GM19351 (cell line): ENCODE data around the gene ZNF750.

Experiments
- ATAC-seq: cut with Tn5 transposase; IDR thresholded peaks from one replicate; pipeline ENCODE4 v1.9.1; 2021; ENCODE audit warnings: mild to moderate bottlenecking, moderate library complexity; ENCODE audit not compliant: unreplicated experiment

The ZNF750 gene

DNA sequence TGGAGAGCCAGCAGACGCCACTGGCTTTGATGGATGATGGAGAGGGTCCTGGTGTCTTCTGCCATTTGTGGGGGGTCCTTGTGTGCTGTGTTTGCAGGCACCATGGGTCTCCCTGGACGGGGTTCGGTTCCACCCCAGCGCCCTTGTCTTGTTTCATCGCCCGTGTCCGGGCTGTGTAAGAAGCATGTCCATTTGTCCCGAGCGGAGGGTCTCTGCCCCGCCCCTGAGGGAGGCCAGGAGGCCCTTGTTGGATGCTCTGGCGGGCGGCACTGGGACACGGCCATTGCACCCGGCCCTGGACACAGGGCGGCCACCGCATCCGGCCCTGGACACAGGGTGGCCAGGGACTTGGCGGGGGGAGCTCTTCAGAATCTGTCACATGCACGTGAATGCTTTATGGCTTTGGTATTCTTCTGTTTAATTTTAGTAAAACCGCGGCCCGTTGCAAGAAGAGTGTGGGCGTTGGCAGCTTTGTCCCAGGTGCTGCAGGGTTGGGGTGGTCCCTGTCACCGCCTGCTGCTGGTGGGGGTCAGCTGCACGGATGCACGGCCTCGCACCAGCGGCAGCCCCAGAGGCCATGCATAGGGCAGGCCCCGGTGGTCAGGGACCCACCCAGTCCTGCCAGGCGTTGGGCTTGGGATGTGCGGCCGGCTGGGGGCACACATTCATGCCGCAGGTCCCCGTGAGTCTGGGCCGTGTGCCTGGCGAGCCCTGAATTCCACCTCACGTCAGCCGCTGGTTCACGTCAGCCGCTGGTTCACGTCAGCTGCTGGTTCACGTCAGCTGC is 21.0 kb upstream of the ZNF750 start:
- ATAC-seq = no peak

DNA sequence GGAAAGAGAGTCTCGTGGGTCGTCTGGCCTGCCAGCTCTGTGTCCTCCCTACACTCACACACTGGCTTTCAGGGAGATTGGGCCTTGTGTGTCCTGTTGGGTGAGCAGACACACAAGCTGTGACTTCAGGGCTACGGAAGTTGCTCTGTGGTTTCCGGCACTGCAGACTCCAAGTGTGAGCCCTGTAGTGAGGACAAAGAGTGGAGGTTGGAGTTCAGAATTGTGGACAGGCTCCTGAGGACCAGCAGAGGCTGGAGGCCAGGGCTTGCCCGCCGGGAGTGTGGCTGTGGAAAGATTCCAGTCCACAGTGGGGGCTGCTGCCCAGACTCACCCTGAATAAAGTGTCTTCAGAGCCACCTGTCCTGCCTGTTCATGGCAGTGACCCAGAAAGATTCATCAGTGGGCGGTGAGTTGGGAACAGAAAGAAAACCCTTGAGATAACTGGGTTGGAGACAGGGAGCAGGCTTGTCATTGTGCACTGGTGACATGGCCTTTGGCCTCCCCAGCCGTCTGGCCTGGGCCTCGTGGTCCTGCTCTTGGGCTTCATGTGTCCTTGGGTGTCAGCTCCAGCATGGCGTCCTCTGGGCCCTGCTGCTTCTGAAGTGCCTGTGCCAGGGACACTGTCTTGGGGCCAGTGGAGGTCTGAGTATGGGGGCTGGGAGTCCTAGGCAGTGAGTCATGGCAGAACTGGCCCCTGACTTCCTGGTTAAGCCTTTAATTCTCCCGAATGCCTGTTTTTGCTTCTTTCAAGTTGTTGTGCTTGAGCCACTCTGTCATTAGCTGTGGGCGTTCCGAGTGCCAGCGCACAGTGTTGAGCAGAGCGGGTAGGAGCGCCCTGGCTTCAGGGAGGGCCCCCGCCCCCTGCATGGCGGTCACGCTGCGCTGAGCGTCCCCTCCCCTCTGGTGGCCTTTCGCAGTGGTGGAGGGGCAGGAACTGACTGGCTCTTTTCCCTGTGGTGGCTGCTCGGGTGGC is 19.9 kb upstream of the ZNF750 start:
- ATAC-seq = no peak

DNA sequence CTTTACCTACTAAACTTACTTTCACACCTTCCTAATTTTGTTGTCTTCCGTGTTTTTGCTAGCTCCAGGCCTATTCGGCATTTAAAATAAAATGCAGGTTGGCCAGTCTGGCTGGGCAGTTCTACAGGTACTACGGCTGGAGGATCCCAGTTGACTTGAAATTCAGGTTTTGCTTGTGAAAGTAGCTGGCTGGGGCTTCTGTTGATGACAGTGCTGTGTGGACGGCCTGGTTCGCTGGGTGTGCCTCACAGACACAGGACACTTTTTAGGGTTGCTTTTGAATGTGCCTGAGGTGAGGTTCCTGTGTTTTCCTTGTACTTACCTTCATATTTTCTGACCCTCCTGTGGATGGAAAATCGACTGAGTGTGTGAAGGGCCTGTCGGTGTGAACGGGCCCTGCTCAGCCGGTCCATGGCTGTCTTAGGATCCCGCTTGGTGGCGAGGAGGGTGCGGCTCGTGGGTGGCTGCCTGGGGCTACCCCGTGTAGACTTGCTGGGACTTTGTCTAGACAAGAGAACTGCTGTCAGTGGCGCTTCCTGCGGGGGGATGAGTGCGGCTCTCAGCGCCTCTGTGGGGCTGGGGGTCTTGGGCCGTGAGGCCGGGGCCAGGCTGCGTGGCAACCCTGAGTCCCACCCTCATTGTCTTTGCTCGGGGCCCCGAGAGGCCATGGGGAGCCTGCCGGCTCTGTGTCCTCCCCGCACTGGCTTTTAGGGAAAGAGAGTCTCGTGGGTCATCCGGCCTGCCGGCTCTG is 18.7 kb upstream of the ZNF750 start:
- no peak for ATAC-seq

DNA sequence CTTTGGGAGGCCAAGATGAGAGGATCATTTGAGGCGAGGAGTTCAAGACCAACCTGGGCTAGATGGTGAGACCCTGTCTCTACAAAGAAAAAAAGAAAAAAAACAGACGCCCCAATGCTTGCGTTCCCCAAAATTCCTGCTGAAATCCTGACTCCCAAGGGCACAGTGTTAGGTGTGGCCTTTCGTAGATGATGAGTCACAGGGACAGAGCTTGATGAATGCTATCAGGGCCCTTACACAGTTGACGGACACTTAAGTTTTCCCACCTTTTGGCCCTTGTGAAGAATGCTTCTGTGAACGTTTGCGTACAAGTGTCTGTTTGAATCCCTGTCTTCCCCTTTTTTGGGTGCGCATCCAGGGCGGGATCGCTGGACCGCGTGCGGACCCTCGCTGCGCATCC is 16.5 kb upstream of the ZNF750 start:
- no peak for ATAC-seq

DNA sequence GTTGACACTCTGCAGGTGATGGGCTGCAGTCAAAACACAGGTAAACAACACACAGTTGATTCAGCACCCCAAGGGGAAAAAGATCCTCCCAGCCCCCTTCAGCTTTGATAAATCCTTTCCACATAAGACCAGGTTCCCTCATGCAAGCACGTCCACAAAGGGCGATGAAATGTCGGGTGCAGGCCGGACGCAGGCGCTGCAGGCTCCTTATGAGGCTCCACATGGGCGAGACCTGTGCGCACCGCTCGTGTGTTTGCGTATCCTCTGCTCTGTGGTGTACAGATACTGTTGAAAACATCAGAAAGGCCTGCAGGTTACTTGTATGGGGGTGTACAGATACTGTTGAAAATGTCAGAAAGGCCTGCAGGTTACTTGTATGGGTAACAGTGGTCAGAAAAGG is 14.4 kb upstream of the ZNF750 start:
- no peak for ATAC-seq

DNA sequence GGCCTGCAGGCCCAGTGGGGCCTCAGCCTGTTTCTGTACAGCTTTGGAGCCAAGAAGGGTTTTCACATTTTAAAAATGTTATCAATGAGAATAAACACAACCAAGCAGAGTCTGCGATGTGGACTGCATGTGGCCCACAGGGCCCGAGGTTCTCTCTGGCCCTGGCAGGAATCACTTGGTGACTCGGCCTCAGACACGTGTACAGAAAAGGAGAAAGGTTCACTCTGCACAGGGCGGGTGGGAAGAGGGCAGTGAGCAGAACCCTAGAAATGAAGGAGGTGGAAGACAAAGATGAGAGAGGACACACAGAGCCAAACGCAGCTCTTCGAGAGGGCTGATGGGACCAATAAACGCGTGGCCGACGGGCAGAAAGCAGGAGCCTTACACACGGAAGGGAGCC is 11.6 kb upstream of the ZNF750 start:
- ATAC-seq = no peak

DNA sequence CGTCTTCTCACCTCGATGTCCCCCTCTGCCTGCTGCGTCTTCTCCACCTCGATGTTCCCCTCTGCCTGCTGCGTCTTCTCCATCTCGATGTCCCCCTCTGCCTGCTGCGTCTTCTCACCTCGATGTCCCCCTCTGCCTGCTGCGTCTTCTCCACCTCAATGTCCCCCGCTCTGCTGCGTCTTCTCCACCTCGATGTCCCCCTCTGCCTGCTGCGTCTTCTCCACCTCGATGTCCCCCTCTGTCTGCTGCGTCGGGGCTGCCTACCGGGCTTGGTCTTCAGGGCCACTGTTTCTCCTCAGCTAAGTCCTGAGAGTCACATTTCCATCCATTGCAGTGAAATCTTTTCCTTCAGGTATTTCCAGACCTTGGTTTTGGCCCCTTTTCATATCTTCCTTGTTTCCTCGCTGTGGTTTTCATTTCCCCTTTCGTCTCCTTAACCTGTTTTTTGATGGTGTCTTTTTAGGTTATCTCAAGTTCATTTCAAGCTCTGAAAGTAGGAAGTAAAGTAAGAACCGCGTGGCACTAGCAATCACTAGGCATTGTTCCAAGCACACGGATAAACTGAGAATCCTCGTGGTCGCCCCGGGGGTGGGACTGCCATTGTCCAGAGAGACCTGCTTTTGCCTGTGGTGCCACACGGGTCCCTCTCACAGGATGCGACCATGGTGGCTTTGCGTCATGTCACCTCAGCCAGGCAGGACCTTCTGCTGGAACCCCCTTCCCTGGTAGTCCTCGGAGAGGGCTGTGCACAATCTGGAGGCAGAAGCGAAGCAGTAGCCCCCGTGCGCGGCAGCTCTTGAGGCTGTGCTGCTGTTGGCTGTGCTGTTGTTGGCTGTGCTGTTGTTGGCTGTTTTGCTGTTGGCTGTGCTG is 9.5 kb upstream of the ZNF750 start:
- no peak for ATAC-seq

DNA sequence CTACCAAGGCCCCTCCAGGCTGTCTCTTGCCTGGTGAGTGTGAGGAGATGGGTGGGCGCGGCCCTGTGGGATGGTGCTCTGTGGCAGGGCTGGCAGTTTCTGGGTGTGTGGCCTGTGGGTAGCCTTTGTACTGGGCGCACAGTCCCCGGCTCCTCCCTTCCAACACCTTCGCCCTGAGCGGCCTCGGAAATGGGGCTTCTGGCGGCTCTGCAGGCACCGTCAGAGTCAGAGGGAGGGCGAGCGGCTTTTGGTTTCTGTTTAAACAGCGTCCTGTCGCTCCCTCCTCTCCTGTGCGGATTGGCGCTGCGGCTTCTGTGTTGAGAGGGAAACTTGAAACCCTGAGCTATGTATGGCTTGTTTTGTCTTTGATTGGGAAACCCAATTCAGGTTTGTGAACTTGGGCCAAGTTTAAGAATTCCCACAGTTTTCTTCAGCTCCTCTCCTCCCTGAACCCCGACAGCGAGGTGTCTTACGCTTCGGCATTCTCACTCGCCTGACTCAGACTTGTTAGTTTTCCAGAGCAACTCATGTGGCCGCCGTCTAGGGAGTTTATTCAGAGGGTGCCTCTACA is 8.3 kb upstream of the ZNF750 start:
- no peak for ATAC-seq

DNA sequence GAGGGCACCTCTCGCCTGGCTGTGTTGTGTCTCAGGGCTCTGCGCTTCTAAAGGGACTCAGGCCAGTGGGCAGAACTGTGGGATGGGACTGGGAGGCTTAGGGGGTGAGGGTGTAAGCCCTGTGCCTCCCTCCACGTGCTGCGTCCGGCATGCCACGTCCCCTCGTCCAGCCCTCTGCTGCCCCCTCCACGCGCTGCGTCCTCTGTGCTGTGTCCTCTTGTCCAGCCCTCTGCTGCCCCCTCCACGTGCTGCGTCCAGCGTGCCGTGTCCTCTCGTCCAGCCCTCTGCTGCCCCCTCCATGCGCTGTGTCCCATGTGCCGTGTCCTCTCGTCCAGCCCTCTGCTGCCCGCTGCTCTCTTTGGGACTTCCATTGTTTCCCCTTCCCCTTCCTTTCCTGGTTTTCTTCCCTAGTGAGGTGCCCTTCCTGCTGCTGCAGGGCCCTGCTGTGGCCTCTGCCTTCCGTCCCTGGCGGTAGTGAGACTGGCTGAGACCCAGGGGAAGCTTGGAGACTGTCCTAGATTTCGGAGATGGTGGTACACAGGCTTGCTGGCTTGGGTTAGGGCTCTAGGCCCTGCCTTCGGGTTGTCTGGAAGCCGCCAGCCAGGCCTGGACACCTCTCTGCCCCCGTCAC is 6.4 kb upstream of the ZNF750 start:
- no peak for ATAC-seq

DNA sequence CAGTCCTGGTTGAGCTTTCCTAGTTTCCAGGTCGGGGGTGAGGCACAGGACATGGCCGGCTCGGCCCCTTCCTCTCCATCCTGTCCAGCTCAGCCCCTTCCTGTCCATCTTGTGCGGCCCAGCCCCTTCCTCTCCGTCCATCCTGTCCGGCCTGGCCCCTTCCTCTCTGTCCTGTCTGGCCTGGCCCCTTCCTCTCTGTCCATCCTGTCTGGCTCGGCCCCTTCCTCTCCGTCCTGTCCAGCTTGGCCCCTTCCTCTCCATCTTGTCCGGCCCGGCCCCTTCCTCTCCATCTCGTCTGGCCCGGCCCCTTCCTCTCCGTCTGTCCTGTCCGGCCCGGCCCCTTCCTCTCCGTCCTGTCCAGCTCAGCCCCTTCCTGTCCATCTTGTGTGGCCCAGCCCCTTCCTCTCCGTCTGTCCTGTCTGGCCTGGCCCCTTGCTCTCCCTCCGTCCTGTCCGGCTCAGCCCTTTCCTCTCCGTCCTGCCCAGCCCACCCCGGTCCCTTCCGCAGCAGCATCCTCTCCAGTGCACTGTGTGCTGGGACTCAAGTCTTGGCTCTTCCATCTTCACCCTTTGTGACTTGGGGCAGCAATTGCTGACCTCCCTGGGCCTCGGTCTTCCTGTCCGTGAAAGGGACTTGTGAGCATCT is 5.5 kb upstream of the ZNF750 start:
- ATAC-seq = no peak

DNA sequence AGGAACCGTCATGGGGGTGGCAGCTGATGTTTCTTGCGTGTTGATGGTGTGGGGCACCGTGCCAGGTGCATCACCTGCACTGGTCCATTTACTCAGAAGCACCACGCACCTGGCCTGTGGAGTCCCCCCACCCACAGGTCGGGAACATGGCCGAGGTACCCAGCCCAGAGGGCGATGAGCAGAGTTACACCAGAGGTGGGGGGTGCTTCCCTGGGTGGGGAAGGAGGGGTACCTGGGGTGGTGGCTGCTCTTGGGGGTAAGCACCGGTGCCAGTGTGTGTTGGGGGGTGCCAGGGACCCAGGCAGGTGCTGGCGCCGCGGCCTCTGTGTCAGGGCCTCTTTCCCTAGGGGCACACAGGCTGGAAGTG is 5.0 kb upstream of the ZNF750 start:
- no peak for ATAC-seq

DNA sequence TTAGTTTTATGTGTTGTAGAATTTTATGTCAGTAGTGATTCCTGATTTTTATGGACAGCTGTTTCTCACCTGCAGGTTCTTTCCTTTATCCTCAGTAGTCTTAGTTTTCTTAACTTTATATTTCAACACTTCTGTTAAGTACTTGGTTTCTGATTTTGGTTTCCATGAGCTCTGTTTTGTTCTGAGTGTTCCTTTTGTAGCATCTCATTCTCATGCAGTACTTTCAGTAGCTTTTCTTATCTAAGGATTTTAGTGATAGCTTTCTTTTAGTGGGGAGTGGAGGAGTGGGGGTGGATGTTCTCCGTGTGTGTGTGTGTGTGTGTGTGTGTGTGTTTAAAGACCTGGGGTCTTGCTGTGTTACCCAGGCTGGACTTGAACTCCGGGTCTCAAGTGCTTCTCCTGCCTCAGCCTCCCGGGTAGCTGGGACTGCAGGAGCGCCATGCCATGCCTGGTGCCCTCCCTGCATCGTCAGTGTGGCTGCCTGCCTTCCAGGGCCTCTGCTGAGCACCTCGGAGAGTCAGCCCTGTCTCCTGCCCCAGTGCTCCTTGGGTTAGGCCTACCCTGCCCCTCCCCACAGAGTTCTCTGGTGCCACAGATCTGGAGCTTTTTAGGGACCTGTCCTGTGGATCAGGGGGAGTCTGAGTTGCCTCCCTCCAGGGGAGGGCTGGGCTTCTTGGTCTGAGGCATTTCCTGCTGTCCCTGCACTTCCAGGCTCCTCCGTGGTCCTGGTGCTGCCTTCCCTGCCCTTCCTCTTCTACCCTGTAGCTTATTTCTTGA is 4.3 kb upstream of the ZNF750 start:
- ATAC-seq = no peak

DNA sequence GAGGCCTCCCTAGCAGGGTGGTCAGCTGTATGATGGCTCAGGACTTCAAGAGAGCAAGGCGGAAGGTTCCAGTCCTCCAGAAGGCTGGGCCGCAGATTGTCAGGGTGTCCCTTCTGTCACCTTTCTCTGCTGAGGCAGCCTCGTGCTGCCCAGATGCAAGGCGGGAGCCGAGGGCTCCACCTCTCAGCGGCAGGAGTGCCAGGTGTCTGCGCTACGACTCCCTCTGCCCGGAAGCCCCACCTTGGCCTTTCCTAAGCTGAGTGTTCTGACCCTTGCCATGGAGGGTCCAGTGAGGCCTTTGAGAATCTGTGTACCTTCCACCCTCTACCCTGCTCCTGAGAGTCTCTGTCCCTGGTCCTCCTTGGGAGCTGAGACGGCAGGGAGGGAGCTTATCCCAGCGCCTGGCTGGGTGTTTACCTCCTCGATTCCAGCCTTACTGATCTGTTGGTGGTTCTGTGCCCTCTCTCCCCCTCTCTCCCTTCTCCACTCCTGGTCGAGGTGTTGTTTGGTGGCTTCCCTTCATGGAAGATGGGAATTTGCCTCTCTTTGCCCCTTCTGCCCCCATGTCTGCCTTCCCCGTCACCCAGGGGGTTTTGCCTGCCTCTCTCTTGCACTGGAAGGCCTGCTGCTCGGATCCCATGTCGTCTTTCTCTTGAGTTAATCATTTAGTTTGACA is 2.2 kb upstream of the ZNF750 start:
- ATAC-seq = no peak

DNA sequence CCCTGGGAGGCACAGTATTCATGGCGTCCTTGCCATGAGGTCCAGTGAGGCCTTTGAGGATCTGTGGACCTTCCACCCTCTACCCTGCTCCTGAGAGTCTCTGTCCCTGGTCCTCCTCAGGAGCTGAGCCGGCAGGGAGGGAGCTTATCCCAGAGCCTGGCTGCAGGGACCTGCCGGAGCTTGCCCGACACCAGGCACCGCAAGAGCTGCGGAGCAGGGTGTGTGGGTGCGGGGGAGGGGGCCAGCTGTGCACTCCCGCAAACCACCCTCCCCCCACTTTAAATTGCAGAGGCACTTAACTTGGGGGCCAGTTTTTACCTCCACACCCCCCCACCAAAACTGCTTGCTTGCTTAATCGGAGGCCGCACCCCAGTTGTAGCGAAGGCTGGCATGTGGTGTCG is 609 bp upstream of the ZNF750 start:
- ATAC-seq = no peak

DNA sequence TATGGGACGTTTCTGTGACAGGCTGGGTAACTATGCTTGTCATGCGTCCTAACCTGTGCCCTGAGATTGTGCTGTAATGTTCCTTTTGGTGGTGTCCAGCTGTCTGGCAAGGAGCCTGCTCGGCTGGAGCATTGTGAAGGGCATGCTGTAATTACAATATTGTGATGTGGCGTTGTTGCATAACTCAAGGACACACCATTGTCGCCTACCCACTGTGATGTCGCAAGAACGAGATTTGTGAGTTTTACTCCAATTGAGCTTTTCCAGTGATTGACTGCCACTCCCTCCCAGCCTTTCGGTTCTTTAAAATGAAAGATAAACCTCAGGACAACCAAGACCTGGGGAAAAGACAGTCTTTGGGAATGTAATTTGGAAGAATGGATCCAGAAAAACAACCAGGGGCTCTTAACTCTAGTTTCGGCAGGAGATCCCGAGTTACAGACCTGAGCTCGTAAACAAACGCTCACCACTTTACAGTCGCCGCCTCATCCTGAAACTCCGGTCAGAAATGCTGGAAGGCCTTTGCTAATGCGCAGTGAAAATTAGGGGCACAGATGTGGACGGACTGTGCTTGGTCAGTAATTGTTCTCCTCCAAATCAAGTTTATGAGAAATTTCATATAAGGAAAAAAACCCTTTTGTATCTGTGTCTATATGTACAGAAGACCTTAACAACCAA is 1.3 kb downstream of the ZNF750 start:
- no peak for ATAC-seq

DNA sequence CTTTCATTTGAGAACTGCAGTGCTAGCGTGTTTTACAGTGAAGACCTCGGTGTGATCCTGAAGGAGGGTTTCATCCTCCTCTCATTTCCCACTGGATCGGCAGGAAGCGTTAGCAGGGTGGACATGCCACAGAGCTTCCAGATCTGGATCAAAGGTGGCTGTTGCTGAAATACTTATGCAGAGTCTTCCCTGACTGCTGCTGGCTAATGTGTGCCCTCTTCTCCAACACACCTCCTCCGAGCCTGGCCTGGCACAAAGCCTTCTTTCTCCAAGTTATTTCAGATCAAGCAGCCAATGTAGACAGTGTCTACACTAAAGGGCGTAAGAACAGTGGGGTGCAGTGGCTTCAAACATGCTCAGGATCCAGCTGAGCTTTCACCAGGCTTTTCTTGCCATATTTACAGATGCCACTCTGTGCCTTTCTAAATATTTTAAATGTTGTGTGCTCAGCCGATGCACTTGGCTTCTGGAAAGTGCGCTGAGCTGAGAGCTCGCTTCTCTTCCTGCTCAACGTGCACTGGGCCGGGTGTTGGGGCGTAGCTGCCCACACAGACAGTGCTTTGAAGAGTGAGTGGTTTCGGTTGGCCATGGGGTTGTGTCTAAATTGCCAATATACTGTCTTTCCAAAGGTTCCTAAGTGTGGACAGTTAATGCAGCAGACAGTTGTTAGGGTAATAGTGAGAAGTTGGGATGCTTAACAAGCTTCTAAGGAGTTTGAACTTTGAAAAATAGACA is 2.1 kb downstream of the ZNF750 start:
- no peak for ATAC-seq
